NCI-H1105 (cell line): Measurements from ENCODE around the gene TECTA.
"Not testable (repeated sequence)": the region's sequence is repeated elsewhere in the genome, so short reads cannot be mapped to it uniquely, and the experiment has no call there.

Experiments used
- DNase-seq: peaks from one replicate; lab custom pipeline; 2025; lab: John Stamatoyannopoulos, UW

TECTA gene

GRCh38 chr11:121177629-121178028 is 76.6 kb downstream of the TECTA start:
- not testable (repeated sequence) for DNase-seq

DNA sequence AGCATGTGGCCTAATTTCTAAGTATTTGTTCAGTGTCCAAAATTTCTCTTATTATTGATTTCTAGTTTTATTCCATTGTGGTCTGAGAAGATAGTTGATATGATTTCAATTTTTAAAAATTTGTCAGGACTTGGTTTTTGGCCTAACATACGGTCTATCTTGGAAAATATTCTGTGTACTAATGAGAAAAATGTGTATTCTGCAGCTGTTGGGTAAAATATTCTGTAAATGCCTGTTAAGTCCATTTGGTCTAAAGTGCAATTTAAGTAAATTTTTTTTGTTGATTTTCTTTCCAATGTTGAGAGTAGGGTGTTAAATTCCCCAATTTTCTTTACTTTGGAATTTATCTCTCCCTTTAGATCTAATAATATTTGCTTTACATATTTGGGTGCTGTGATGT is 78.3 kb downstream of the TECTA start:
- DNase-seq: no peak

DNA sequence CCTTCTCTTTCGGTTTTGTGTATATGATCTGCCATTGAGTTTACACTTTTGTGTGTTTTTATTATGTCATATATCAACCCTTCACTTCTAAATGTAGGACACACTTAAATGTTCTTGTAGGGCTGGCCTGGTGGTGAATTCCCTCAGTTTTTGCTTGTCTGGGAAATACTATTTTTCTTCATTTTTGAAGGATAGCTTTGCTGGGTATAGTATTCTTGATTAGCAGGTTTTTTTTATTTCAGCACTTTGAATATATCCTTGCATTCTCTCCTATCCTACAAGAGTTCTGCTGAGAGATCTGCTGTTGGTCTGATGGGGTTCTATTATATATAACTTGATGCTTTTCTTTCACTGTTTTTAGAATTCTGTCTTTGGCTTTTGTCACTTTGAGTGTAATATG is 79.1 kb downstream of the TECTA start:
- no peak for DNase-seq

- DNase-seq: no peak
Measured at GRCh38 chr11:121188776-121189175, 87.7 kb downstream of the TECTA start.

DNA sequence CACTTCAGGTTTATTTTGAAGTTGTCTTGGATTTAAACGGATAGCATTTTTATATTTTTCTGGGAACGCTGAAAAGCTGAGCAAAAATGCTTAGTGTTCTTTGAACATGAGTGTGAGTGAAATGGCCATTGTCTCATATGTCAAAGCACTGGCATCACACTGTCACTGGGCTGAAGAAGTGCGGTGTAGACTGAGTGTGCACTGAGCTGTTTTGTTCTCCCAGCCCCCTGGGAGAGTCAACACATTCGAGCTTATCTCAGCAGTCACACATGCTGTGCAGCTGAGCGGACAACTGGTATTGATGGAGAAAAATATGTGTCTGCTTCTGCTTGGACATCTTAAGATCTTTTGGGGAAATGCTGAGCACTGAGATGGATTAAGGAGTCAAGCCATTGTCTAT is 90.8 kb downstream of the TECTA start:
- no peak for DNase-seq

GRCh38 chr11:121194731-121195596 is 93.9 kb downstream of the TECTA start:
- DNase-seq: peak; percentile 85

GRCh38 chr11:121198491-121198890 is 97.4 kb downstream of the TECTA start:
- no peak for DNase-seq

GRCh38 chr11:121199516-121199915 is 98.5 kb downstream of the TECTA start:
- no peak for DNase-seq

DNA sequence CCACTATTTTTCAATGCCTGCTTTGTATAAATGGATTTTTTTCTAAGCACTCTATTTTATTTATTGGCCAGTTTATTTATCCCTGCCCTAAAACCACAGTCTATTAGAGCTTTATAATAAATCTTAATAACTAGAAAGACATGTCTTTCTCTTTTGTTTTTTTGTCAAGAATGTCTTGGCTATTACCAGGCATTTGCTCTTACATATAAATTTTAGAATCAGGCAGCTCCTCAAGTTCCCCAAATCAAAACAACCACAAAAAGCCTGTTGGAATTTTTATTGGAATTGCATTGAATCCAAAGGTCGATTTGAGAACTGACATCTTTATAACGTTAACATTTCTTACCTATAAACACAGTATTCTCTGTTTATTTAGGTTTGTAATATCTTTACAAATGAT is 105.8 kb downstream of the TECTA start:
- DNase-seq: no peak

DNA sequence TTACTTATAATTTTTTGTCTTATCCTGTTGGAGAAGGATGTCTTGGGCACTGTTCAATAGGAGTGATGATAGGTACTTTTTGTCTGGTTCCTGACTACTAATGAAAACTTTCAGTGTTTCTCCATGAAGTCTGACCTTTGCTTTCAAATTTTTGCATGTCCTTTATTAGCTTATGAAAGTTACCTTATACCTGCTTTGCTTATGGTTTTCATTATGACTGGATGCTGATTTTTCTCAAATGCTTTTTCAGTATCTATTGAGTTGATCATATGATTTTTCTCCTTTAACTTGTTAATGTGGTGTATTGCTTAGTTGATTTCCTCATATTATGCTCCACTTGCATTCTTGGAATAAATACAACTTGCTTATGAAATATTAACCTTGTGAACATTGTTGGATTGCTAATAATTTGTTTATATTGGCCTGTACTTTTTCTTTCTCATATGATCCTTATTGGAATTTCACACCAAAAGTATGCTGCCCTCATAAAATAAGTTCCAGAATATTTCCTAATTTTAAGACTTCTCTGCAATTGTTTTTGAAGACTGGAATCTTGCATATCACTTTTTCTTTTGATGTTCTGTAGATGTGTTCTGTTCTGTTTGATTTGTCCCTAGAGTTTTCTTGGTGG is 106.6 kb downstream of the TECTA start:
- DNase-seq: no peak

GRCh38 chr11:121210445-121211080 is 109.5 kb downstream of the TECTA start:
- no peak for DNase-seq

GRCh38 chr11:121211626-121212025 is 110.6 kb downstream of the TECTA start:
- DNase-seq: no peak

- no peak for DNase-seq
Measured at GRCh38 chr11:121212536-121213361, 111.7 kb downstream of the TECTA start.

DNA sequence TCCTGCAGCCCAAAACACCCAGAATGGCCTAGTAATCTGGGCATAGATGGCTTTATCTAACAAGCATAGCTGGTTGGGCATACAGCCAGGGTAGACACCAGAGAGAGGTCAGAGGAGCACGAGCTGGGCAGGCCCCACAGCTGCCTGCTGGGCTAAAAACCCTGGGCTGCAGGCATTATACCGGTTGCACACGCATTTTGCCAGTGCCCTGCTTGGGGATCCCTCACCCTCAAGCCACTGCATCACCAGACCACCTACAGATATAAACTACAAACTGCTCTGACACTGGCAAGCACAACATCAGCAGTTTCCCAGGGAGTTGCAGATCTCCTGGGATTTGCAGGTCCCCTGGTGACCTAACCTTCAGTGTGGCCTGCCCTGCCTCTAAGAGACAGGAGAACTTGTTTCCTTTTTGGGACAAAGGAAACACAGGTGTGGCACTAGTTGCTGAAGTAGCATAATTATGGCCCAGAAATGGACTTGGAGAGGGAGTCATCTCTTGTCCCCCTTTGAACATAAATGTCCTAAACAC is 112.4 kb downstream of the TECTA start:
- DNase-seq: no peak

DNA sequence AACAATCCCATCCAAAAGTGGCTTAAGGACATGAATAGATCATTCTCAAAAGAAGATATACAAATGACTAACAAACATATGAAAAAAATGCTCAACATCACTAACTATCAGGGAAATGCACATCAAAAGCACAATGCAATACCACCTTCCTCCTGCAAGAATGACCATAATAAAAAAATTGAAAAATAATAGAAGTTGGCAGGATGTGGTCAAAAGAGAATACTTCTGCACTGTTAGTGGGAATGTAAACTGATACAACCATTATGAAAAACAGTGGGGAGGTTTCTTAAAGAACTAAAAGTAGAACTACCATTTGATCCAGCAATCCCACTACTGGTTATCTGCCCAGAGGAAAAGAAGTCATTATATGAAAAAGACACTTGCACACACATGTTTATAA is 113.8 kb downstream of the TECTA start:
- no peak for DNase-seq

DNA sequence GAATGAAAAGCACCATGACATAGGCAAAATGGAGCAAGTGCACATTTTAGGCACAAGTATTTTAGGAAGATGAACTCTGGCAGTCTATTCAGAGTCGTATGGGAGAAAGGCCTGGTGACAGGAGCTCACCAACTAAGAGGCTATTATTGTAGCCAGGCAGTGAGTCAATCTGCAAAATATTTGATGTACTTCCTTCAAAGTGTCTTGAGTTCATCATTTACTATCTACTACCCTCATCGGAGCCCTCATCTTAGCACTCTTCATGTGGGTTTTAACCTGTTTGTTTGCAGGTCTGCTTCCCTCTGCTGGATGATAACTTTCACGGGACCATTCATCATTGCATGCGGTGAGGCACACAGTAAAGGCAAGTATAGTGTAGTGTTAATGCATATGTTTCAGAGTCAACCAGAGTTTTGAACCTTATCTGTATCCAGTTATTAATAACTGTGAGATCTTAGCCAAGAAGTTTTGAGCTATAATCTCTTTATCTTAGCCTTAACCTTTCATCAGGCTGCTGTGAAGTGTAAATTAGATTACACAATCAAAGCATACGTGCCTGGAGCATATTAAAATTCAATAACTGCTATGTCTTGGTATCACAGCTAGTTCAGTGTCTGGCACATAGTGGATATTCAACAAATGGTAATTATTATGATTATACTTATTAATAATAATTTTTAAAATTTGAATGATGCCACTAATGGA is 120.6 kb downstream of the TECTA start:
- no peak for DNase-seq

DNA sequence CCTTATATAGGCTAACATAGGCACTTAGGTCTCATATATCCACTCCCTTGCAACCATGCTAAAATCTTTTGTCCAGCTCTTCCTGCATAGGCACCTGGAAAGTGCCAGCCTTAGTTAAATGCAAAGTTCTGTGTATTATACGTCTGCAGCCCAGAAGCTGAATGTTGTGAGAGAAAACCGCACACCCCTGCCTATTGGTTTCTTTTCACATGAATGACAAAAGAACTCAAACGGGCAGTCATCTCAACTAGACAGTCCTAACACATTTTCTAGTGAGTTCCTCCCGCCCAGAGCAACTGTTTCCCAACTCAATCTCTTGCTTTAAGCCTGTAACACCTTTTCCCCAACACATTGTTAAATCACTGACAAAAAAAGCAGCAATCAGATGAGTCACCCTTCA is 122.1 kb downstream of the TECTA start:
- DNase-seq: no peak

DNA sequence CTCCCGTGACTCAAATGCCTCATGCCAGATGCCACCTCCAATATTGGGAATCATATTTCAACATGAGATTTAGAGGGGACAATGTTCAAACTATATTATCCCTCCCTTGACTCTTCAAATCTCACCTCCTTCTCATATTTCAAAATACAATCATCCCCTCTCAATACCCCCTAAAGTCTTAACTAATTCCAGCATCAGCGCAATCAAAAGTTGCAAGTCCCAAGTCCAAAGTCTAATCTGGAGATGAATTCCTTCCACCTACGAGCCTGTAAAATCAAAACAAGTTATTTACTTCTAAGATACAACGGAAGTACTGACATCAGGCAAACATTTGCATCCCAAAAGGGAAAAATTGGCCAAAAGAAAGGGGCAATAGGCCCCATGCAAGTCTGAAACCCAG is 124.3 kb downstream of the TECTA start:
- DNase-seq: no peak

DNA sequence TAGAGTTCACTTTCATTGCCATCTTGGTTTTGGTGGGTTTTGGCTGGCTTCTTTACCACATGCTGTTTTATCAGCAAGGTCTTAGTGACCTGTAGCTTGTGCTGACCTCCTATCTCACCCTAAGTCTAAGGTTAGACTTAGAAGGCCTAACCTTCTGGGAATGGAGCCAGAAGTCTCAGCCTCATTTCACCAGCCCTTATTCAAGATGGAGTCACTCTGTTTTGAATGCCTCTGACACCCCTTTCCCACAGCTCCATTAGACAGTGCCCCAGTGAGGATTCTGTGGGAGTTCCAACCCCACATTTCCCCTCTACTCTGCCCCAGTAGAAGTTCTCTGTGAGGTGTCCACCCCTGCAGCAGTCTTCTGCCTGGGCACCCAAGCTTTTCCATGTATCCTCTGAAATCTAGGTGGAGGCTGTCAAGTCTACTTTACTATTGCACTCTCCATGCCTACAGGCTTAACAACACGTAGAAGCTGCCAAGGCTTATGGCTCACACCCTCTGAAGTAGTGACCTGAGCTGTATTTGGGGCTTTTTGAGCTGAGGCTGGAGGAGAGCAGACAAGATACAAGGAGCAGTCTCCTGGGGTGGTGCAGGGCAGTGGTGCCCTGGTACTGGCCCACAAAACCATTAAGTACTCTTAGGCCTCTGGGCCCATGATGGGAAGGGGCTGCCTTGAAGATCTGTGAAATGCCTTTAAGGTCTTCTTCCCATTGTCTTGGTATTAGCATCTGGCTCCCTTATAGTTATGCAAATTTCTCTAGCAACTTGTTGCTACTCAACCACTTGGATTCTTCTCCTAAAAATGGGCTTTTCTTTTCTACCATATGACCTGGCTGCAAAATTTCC is 125.6 kb downstream of the TECTA start:
- no peak for DNase-seq

GRCh38 chr11:121228851-121229250 is 127.8 kb downstream of the TECTA start:
- no peak for DNase-seq
